Urothelium cell line (cell line): ENCODE results near the gene FAT1.
A peak's percentile ranks its signal among the peaks of the same experiment; 100 is the strongest.

ENCODE experiments used
- DNase-seq: peaks from one replicate; pipeline ENCODE4 v3.0.0; 2011; ENCODE audit warnings: low spot score, mixed read lengths
- FAIRE-seq: peaks from 2 replicates; lab custom pipeline; 2011; peaks lifted over from hg19 to GRCh38; lab: Jason Lieb, UNC

The FAT1 gene

GRCh38 chr4:186699881-186700397, 23.7 kb downstream of the FAT1 start:
- no peak for FAIRE-seq
- DNase-seq: no peak

GRCh38 chr4:186699298-186699697, 24.4 kb downstream of the FAT1 start:
- DNase-seq (no peak), FAIRE-seq (no peak)

GRCh38 chr4:186698525-186698924, 25.1 kb downstream of the FAT1 start:
- FAIRE-seq: no peak
- no peak for DNase-seq

GRCh38 chr4:186698028-186698427, 25.6 kb downstream of the FAT1 start:
- FAIRE-seq (no peak), DNase-seq (no peak)

GRCh38 chr4:186695392-186695791, 28.3 kb downstream of the FAT1 start:
- no peak for DNase-seq
- no peak for FAIRE-seq

DNA sequence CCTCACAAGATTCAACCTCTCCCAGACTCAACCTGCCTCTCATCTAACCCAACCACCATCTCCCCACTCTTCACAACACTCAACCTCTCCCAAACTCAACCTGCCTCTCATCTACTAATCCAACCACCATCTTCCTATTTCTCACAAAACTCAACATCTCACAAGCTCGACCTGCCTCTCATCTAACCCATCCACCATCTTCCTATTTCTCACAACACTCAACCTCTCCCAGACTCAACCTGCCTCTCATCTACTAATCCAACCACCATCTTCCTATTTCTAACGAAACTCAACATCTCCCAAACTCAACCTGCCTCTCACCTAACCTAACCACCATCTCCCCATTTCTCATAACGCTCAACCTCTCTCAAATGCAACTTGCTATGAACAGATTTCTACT, 29.8 kb downstream of the FAT1 start:
- FAIRE-seq (no peak), DNase-seq (no peak)

GRCh38 chr4:186693159-186693815, 30.4 kb downstream of the FAT1 start:
- no peak for DNase-seq

DNA sequence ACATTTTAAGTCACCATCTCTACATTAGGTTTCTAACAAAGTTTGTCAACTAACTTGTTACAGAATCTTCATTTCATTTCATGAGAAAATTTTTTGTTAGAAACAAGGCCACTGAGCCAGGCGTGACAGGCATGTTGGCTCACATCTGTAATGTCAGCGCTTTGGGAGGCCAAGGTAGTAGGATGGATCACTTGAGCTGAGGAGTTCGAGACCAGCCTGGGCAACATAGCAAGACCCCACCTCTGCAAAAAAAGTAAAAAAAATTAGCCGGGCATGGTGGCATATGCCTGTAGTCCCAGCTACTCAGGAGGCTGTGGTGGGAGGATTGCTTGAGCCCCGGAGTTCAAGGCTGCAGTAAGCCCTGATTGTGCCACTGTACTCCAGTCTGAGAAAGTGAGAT, 32.3 kb downstream of the FAT1 start:
- DNase-seq: no peak
- no peak for FAIRE-seq

More at GRCh38 chr4:186693159-186693815, 30.4 kb downstream of the FAT1 start:
- no peak for FAIRE-seq

DNA sequence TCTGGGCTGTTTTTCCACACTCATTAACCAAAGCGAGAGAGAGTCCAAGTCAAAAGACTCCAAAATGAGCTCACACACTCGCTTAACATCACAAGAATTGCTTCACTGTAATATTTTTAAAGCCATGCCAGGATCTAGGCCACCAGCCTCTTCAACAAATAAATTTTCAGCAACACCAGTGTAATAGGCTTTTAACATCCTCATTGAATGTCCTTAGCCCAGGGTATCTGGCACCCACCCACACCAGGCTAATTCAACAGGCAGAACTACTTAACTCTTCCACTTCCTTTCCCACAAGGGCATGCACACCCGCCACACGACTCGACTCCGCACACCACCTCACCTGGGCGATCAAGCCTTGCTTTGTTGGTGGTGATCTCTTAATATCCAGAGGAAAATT, 34.2 kb downstream of the FAT1 start:
- FAIRE-seq: no peak

GRCh38 chr4:186688150-186688943, 35.3 kb downstream of the FAT1 start:
- FAIRE-seq (no peak), DNase-seq (no peak)

More for the DNA sequence above, 34.2 kb downstream of the FAT1 start:
- no peak for DNase-seq

DNA sequence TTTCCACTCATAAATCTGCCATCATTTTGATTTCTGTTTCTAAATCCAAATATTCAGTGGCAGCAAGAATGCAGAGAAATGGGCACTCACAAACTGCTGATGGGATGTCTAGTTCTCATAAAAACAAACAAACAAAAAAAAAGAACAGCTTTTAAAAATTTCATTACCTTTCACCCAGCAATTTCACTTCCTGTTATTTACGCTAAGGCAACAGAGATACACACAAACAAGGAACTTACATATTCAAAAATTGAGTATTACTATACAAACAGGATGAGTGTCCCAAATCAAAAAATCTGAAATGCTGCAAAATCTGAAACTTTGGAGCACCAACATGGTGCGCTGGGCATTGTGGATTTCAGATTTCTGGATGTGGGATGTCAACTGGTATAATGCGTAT, 36.4 kb downstream of the FAT1 start:
- no peak for DNase-seq

GRCh38 chr4:186685767-186686183, 37.9 kb downstream of the FAT1 start:
- FAIRE-seq (no peak), DNase-seq (peak; percentile 65)

More for the DNA sequence above, 36.4 kb downstream of the FAT1 start:
- no peak for FAIRE-seq

GRCh38 chr4:186684889-186685309, 38.8 kb downstream of the FAT1 start:
- DNase-seq (peak; percentile 14), FAIRE-seq (no peak)

GRCh38 chr4:186684220-186684619, 39.4 kb downstream of the FAT1 start:
- DNase-seq (no peak), FAIRE-seq (no peak)

DNA sequence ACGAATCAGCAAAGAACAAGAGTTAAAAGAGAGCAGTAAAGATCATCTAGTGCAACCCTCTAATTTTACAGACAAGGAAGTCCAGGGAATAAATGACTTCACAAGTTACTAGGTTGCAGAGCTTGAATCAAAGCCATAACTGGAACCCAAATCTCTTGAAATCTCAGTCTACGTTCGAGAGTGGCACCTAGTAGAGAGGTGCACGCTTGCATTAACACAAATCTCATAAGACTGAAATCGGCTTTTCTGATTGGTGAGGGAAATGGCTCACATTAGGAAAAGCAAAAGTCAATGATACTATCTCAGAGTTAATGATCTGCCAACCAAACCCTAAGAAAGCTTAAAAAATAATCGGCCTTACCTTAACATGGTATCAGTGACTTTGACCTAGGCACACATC, 43.0 kb downstream of the FAT1 start:
- FAIRE-seq: no peak
- no peak for DNase-seq

- FAIRE-seq (peak; percentile 73), DNase-seq (peak; percentile 49)
These were observed 47.0 kb downstream of the FAT1 start for GRCh38 chr4:186676531-186677161.

DNA sequence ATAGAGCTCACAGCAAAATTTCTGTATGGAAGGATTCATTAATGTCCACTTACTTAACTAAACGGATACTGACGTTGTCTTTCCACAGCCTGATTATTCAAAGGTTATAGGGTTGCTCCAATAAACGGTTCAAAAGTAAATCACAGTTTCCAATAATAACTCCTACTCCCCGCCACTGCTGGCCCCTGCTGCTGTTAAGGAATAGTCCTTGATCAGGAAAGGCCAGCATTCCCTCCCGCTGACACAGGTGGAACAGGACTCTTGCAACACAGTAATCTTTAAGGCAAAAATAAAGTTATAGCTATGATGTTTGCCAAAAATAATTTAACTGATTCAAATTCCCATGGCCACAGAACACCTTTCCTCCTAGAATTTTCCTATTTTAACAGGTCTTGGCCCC, 53.9 kb downstream of the FAT1 start:
- no peak for DNase-seq
- no peak for FAIRE-seq

- FAIRE-seq (no peak), DNase-seq (no peak)
These were observed 54.4 kb downstream of the FAT1 start for GRCh38 chr4:186669159-186669731.

DNA sequence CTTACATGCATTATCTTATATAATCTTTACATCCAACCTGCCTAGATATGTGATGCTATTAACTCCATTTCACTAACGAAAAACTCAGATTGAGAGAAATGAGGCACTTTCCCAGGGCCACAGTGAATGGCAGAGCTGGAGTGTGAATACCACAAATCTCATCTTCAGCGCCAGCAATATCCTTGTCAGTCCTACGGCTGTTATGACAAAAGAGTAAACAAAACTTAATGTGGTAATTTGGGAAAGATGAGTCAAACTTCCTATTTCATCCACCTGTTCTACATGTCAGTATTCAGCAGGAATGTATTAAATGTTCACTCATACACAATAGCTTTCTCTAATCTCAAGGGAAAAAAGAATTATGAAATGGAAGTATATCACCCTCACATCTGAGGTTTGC, 56.9 kb downstream of the FAT1 start:
- DNase-seq (no peak), FAIRE-seq (no peak)

GRCh38 chr4:186666252-186666651, 57.4 kb downstream of the FAT1 start:
- no peak for FAIRE-seq

DNA sequence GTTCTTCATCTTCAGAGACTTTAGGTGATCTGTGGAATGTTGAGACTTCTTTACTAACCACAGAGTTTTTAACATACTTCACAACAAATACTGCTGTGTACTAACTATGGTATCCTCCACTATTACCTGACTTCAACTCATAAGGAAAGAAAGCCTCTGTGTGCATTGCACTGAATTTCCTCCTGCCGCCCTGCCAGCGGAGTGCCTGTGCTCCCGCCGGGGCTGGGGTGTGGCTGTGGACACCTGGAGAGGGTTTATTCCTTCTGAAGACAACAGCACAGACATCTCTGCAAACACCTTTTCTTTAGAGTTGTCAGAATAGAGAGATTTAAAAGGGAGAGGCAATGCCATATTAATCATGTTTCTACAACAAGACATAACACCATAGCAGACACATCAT, 63.3 kb downstream of the FAT1 start:
- DNase-seq (no peak), FAIRE-seq (no peak)

More at GRCh38 chr4:186666252-186666651, 57.4 kb downstream of the FAT1 start:
- DNase-seq: no peak
